ENCODE measurements around the gene SPOCK2.
A peak's percentile ranks its signal among the peaks of the same experiment; 100 is the strongest.

Gene SPOCK2

GRCh38 chr10:72058347-72058898 lies 29.9 kb downstream of the SPOCK2 start:
- DNase-seq (ENCODE audit: low read depth, low spot score), result no peak

GRCh38 chr10:72056932-72057751 lies 31.2 kb downstream of the SPOCK2 start:
- DNase-seq (ENCODE audit: low read depth, low spot score), result no peak

- no peak for DNase-seq (ENCODE audit: low read depth, low spot score)
Measured at GRCh38 chr10:72056113-72056512, 32.2 kb downstream of the SPOCK2 start.

- no peak for DNase-seq (ENCODE audit: low read depth, low spot score)
Measured at GRCh38 chr10:72053690-72054089, 34.7 kb downstream of the SPOCK2 start.

- DNase-seq (ENCODE audit: low read depth, low spot score), result no peak
Measured at GRCh38 chr10:72050873-72051272, 37.5 kb downstream of the SPOCK2 start.

GRCh38 chr10:72049969-72050781 lies 38.2 kb downstream of the SPOCK2 start:
- DNase-seq (ENCODE audit: low read depth, low spot score), result no peak

- DNase-seq (ENCODE audit: low read depth, low spot score), result no peak
Measured at GRCh38 chr10:72049472-72049871, 38.9 kb downstream of the SPOCK2 start.

GRCh38 chr10:72048450-72049124 lies 39.8 kb downstream of the SPOCK2 start:
- DNase-seq (ENCODE audit: low read depth, low spot score), result peak; percentile 97

- DNase-seq (ENCODE audit: low read depth, low spot score), result peak; percentile 65
Measured at GRCh38 chr10:72045586-72045985, 42.8 kb downstream of the SPOCK2 start.

- peak; percentile 63 for DNase-seq (ENCODE audit: low read depth, low spot score)
Measured at GRCh38 chr10:72044417-72045041, 43.8 kb downstream of the SPOCK2 start.

- DNase-seq (ENCODE audit: low read depth, low spot score), result peak; percentile 51
Measured at GRCh38 chr10:72043016-72043834, 45.1 kb downstream of the SPOCK2 start.

GRCh38 chr10:72041491-72041890 lies 46.9 kb downstream of the SPOCK2 start:
- no peak for DNase-seq (ENCODE audit: low read depth, low spot score)

- no peak for DNase-seq (ENCODE audit: low read depth, low spot score)
Measured at GRCh38 chr10:72039377-72039776, 49.0 kb downstream of the SPOCK2 start.

- DNase-seq (ENCODE audit: low read depth, low spot score), result no peak
Measured at GRCh38 chr10:72038458-72039001, 49.8 kb downstream of the SPOCK2 start.

GRCh38 chr10:72037811-72038210 lies 50.5 kb downstream of the SPOCK2 start:
- DNase-seq (ENCODE audit: low read depth, low spot score), result no peak

GRCh38 chr10:72037266-72037665 lies 51.1 kb downstream of the SPOCK2 start:
- no peak for DNase-seq (ENCODE audit: low read depth, low spot score)

GRCh38 chr10:72035252-72035887 lies 53.0 kb downstream of the SPOCK2 start:
- no peak for DNase-seq (ENCODE audit: low read depth, low spot score)

GRCh38 chr10:72034761-72035160 lies 53.6 kb downstream of the SPOCK2 start:
- DNase-seq (ENCODE audit: low read depth, low spot score), result no peak

- DNase-seq (ENCODE audit: low read depth, low spot score), result no peak
Measured at GRCh38 chr10:72034040-72034499, 54.3 kb downstream of the SPOCK2 start.
